Activated B cell treated with CpG ODN at 0.5 μM for 24 hours (primary cell): ENCODE results near the gene TNFAIP2. TPM values are rescaled to one million over a fixed set of nuclear protein-coding genes. Genes with fewer than 3 reads are reported as not detected.

Source experiments
- ATAC-seq: fragments of 200-7000 bp; cut with Tn5 transposase; one replicate; pipeline ENCODE4 v1.10.0; 2021; ENCODE audit warnings: low read depth, mild to moderate bottlenecking, moderate library complexity
- CTCF ChIA-PET: fragments of 350-600 bp; sonication (Branson Sonifier 250); formaldehyde crosslinking; loops from one replicate; lab custom pipeline; 2021; ENCODE audit warnings: antibody characterized with exemption; lab: Charles Lee
- POLR2A ChIA-PET: fragments of 350-600 bp; sonication (Branson Sonifier 250); formaldehyde crosslinking; loops from one replicate; lab custom pipeline; 2021; ENCODE audit warnings: antibody characterized with exemption; lab: Charles Lee
- DNase-seq: peaks from one replicate; pipeline ENCODE4 v3.0.0; 2022
- H3K27ac Mint-ChIP-seq: one replicate; pipeline ENCODE4 v1.8.0; 2020; ENCODE audit warnings: mixed read lengths
- H3K27me3 Mint-ChIP-seq: one replicate; pipeline ENCODE4 v1.8.0; 2021; ENCODE audit warnings: mixed read lengths
- H3K36me3 Mint-ChIP-seq: one replicate; pipeline ENCODE4 v1.8.0; 2021; ENCODE audit warnings: low read depth, mixed read lengths
- H3K4me1 Mint-ChIP-seq: one replicate; pipeline ENCODE4 v1.8.0; 2021; ENCODE audit warnings: mixed read lengths
- H3K4me3 Mint-ChIP-seq: one replicate; pipeline ENCODE4 v1.8.0; 2020; ENCODE audit warnings: mild to moderate bottlenecking, mixed read lengths
- H3K9me3 Mint-ChIP-seq: one replicate; pipeline ENCODE4 v1.8.0; 2020; ENCODE audit warnings: mixed read lengths
- CTCF ChIP-seq: fragments of 200-600 bp; IDR thresholded peaks from one replicate; pipeline ENCODE4 v1.8.0; 2022; ENCODE audit warnings: antibody characterized with exemption, mild to moderate bottlenecking
- intact Hi-C: fragments of 100-400 bp; cut with micrococcal nuclease; formaldehyde crosslinking; loops from one replicate; pipeline ENCODE4 v1.15.1; 2024
- total RNA-seq: library from RNA; stranded (reverse); gene quantifications from 2 replicates; pipeline ENCODE4 v1.2.3, GENCODE V29; 2022

TNFAIP2 gene
- total RNA-seq, 1 donor from 2014 or later: 4.1 TPM

GRCh38 chr14:103142026-103142425, 18.8 kb downstream of the TNFAIP2 start:
- intact Hi-C loops: loop anchor here (5.0 kb wide), 1 partner anchor 35 kb away; no protein-coding TSS in a partner anchor

GRCh38 chr14:103142721-103143302, 19.6 kb downstream of the TNFAIP2 start:
- H3K4me1 Mint-ChIP-seq: peaks cover 14% of the 10 kb centered on the region
- TF ChIP-seq CTCF: no peak
- ChIA-PET CTCF (interaction anchor here (1.4 kb wide), 1 partner anchor 38 kb away, joined by 12 read pairs; no protein-coding TSS in a partner anchor), POLR2A (no interaction called here)
- intact Hi-C loops: loop anchor here (5.0 kb wide), 1 partner anchor 36 kb away; no protein-coding TSS in a partner anchor
- ATAC-seq (no peak), DNase-seq (no peak)
- no peak overlapping the region for H3K4me3 Mint-ChIP-seq
- peaks cover 35% of the 10 kb centered on the region for H3K27me3 Mint-ChIP-seq
- peaks cover 2% of the 10 kb centered on the region for H3K9me3 Mint-ChIP-seq
- no peak overlapping the region for H3K27ac Mint-ChIP-seq
- no peaks in the 10 kb centered on the region for H3K36me3 Mint-ChIP-seq

More at GRCh38 chr14:103142026-103142425, 18.8 kb downstream of the TNFAIP2 start:
- H3K36me3 Mint-ChIP-seq: no peaks in the 10 kb centered on the region
- peaks cover 14% of the 10 kb centered on the region for H3K4me1 Mint-ChIP-seq
- no peak overlapping the region for H3K27ac Mint-ChIP-seq
- ATAC-seq (no peak), DNase-seq (no peak)
- peaks cover 2% of the 10 kb centered on the region for H3K9me3 Mint-ChIP-seq
- TF ChIP-seq CTCF: no peak
- ChIA-PET CTCF (interaction anchor here (0.7 to 1.4 kb wide), 2 partner anchors 15 to 37 kb away, joined by 3 to 12 read pairs; no protein-coding TSS in a partner anchor), POLR2A (no interaction called here)
- peaks cover 36% of the 10 kb centered on the region for H3K27me3 Mint-ChIP-seq
- no peak overlapping the region for H3K4me3 Mint-ChIP-seq

GRCh38 chr14:103143506-103143905, 20.2 kb downstream of the TNFAIP2 start:
- H3K27me3 Mint-ChIP-seq: peaks cover 34% of the 10 kb centered on the region
- peaks cover 2% of the 10 kb centered on the region for H3K9me3 Mint-ChIP-seq
- H3K27ac Mint-ChIP-seq: no peak overlapping the region
- CTCF ChIA-PET: no interaction called here
- intact Hi-C loops: loop anchor here (5.0 kb wide), 1 partner anchor 36 kb away; no protein-coding TSS in a partner anchor
- H3K36me3 Mint-ChIP-seq: no peaks in the 10 kb centered on the region
- DNase-seq: no peak
- POLR2A ChIA-PET: no interaction called here
- TF ChIP-seq CTCF: no peak
- H3K4me3 Mint-ChIP-seq: no peak overlapping the region
- ATAC-seq: no peak
- peaks cover 14% of the 10 kb centered on the region for H3K4me1 Mint-ChIP-seq

- Mint-ChIP-seq H3K27ac (no peak overlapping the region), H3K4me3 (no peak overlapping the region), H3K9me3 (peaks cover 2% of the 10 kb centered on the region), H3K4me1 (peaks cover 14% of the 10 kb centered on the region), H3K27me3 (peaks cover 36% of the 10 kb centered on the region), H3K36me3 (no peaks in the 10 kb centered on the region)
- no peak for DNase-seq
- no peak for TF ChIP-seq CTCF
- ChIA-PET CTCF (no interaction called here), POLR2A (no interaction called here)
- ATAC-seq: no peak
- intact Hi-C loops: loop anchor here (5.0 kb wide), 1 partner anchor 37 kb away; no protein-coding TSS in a partner anchor
These were observed 20.8 kb downstream of the TNFAIP2 start for GRCh38 chr14:103144085-103144484.

DNA sequence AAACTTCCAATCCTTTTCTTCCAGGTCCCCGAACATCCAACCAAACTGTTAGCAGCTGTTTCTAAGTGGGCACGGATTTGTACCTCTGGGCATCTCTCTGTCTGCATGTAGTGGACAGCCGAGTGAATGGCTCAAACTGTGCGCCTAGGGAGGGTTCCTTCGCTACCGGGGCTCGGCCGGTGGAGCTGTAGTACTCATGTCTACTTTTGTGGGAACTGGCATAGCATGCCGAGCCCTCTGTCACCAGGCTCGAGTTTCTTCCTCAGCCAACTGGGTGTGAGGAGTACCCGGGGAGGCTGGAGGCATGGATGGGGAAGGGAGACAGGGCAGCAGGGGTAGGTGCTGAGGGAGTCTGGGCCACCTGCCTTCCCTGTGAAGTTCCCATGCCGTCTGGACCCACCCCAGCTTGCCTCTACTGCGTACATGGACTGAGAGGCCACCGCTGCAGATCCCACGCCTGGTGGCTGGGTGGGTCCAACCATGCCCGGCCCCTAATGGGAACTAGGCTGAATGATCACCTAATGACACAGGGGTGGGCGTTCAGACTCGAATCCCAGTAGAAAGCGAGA, 23.0 kb downstream of the TNFAIP2 start:
- Mint-ChIP-seq H3K27me3 (peaks cover 38% of the 10 kb centered on the region), H3K4me3 (no peak overlapping the region), H3K36me3 (no peaks in the 10 kb centered on the region), H3K27ac (no peak overlapping the region), H3K9me3 (no peaks in the 10 kb centered on the region), H3K4me1 (peaks cover 4% of the 10 kb centered on the region)
- CTCF ChIA-PET: no interaction called here
- TF ChIP-seq CTCF: no peak
- intact Hi-C loops: no loop called here
- DNase-seq (no peak), ATAC-seq (no peak)
- POLR2A ChIA-PET: no interaction called here
